ACC112 (cell line): ENCODE data around the gene LSM4.
A peak's percentile ranks its signal among the peaks of the same experiment; 100 is the strongest.

Experiments used
- H2AFZ ChIP-seq: fragments of 200-600 bp; sonication (generic); one replicate; pipeline ENCODE4 v1.6.0; 2017; ENCODE audit warnings: antibody characterized with exemption, low read length; ENCODE audit not compliant: unreplicated experiment
- H3K27ac ChIP-seq: fragments of 200-600 bp; sonication (generic); 2 replicates; pipeline ENCODE4 v1.5.1; 2014; ENCODE audit warnings: low read depth, mild to moderate bottlenecking, antibody characterized with exemption, low read length, moderate library complexity
- H3K27me3 ChIP-seq: fragments of 200-600 bp; sonication (generic); 2 replicates; pipeline ENCODE4 v1.6.1; 2014; ENCODE audit warnings: mild to moderate bottlenecking, antibody characterized with exemption, low read length, moderate library complexity, mixed read lengths; ENCODE audit not compliant: insufficient read depth
- H3K36me3 ChIP-seq: fragments of 200-600 bp; sonication (generic); 2 replicates; pipeline ENCODE4 v1.6.1; 2016; ENCODE audit warnings: mild to moderate bottlenecking, antibody characterized with exemption, low read length, moderate library complexity, mixed read lengths; ENCODE audit not compliant: insufficient read depth
- H3K4me1 ChIP-seq: fragments of 200-600 bp; sonication (generic); one replicate; pipeline ENCODE4 v1.6.1; 2016; ENCODE audit warnings: low read length, mixed read lengths; ENCODE audit not compliant: insufficient read depth, unreplicated experiment, control insufficient read depth
- H3K4me3 ChIP-seq: fragments of 200-600 bp; sonication (generic); 2 replicates; pipeline ENCODE4 v1.5.1; 2014; ENCODE audit warnings: mild to moderate bottlenecking, low read depth, low read length
- H3K79me2 ChIP-seq: fragments of 200-600 bp; sonication (generic); one replicate; pipeline ENCODE4 v1.6.0; 2016; ENCODE audit warnings: low read length; ENCODE audit not compliant: control insufficient read depth, unreplicated experiment, insufficient read depth

The LSM4 gene

GRCh38 chr19:18273561-18274218, 49.2 kb downstream of the LSM4 start:
- no peak overlapping the region for H3K4me3 ChIP-seq

GRCh38 chr19:18271433-18271841, 51.4 kb downstream of the LSM4 start:
- Histone ChIP-seq H3K27me3 (no peaks in the 10 kb centered on the region), H2AFZ (no peak overlapping the region), H3K79me2 (no peaks in the 10 kb centered on the region), H3K4me3 (no peak overlapping the region), H3K27ac (no peak overlapping the region), H3K36me3 (no peaks in the 10 kb centered on the region), H3K4me1 (peaks cover 18% of the 10 kb centered on the region)

More at GRCh38 chr19:18273561-18274218, 49.2 kb downstream of the LSM4 start:
- Histone ChIP-seq H3K36me3 (peaks cover 3% of the 10 kb centered on the region; the same call in 1 of the 2 replicates), H3K79me2 (peaks cover 6% of the 10 kb centered on the region), H2AFZ (no peak overlapping the region), H3K27me3 (no peaks in the 10 kb centered on the region), H3K27ac (peak overlapping the region; percentile 91; the same call in 1 of the 2 replicates), H3K4me1 (peaks cover 21% of the 10 kb centered on the region)

DNA sequence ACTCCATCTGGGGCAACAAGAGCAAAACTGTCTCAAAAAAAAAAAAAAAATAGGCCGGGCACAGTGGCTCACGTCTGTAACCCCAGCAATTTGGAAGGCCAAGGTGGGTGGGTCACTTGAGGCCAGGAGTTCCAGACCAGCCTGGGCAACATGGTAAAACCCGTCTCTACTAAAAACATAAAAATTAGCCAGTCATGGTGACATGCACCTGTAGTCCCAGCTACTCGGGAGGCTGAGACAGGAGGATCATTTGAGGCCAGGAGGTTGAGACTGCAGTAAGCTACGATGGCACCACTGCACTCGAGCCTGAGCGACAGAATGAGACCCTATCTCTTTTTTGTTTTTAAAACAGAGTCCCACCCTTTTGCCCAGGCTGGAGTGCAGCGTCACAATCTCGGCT, 52.5 kb downstream of the LSM4 start:
- Histone ChIP-seq H3K79me2 (no peaks in the 10 kb centered on the region), H2AFZ (no peak overlapping the region), H3K27me3 (no peaks in the 10 kb centered on the region), H3K36me3 (no peaks in the 10 kb centered on the region), H3K27ac (no peak overlapping the region), H3K4me1 (peaks cover 13% of the 10 kb centered on the region), H3K4me3 (no peak overlapping the region)

DNA sequence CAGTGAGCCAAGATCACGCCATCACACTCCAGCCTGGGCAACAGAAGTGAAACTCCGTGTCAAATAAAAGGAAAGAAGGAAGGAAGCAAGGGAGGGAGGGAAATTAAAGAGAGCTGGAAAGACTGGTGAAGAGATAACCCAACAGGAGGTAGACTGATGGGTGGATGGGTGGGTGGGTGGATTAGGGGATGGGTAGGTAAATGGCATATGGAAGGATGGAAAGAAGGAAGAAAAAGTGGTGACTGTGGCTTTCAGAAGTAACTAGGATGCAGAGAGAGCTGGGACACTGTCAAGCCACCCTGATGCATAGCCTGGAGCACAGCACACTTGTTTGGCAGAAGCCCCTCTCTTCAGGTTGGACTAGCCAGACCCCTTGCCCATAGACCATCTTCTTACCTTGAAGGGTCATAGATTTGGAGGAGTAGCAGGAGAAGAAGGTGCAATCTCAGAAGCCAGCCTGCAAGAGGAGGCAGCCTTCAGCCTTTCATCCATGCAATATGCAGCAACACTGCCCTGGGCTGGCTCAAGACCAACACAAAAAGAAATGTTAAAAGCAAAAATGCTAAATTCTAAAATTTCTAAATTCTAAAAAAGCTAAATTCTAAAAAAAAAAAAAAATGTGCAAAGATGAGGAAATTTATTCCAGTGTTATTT, 53.7 kb downstream of the LSM4 start:
- Histone ChIP-seq H3K36me3 (no peaks in the 10 kb centered on the region), H3K27me3 (no peaks in the 10 kb centered on the region), H3K4me3 (no peak overlapping the region), H3K4me1 (peaks cover 2% of the 10 kb centered on the region), H2AFZ (no peak overlapping the region), H3K27ac (no peak overlapping the region), H3K79me2 (no peaks in the 10 kb centered on the region)

DNA sequence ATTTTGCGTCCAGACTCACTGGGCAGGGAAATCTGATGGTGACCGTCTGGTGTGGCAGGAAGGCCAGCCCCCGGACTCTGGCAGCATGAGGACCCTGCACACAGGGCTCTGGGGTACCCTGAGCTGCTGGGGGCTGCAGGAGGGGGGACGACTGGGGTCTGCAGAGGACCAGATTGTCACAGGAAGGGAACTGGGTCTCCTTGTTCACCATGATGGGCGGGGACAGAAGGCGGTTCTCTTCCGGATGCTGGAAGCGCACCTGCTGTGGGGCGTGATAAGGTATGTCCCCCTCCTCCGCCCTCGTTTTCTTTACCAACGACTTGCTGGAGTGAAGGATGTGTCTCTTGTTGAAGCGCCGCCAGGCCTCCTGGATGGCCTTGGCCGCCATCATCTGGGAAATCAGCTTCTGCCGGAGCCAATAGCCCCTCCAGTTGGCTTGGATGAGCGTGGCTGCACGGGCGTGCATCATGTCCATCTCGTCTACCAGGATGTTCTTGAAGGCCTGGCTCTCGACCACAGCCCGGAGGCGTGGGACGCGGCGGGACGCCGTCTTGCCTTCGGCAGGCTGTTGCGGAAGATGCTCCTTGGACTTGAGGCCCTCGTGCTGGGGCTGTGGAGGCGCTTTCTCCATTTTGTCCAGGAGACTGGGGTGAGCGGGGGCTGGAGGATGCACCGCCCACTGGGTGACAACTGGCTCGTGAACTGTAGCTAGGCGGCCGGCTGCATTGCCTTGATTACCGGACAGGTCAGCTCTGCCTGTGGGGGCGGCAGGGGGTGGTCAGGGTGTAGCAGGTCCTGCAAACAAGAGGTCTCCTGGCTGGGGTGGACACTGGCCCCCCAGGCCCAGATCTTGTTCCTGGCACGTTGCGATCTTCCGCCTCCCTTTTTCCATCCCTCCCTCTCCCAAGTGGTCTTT, 55.8 kb downstream of the LSM4 start:
- no peak overlapping the region for H2AFZ ChIP-seq
- no peaks in the 10 kb centered on the region for H3K79me2 ChIP-seq
- no peak overlapping the region for H3K27ac ChIP-seq
- no peaks in the 10 kb centered on the region for H3K36me3 ChIP-seq
- no peak overlapping the region for H3K4me3 ChIP-seq
- H3K27me3 ChIP-seq = no peaks in the 10 kb centered on the region
- H3K4me1 ChIP-seq = no peaks in the 10 kb centered on the region

DNA sequence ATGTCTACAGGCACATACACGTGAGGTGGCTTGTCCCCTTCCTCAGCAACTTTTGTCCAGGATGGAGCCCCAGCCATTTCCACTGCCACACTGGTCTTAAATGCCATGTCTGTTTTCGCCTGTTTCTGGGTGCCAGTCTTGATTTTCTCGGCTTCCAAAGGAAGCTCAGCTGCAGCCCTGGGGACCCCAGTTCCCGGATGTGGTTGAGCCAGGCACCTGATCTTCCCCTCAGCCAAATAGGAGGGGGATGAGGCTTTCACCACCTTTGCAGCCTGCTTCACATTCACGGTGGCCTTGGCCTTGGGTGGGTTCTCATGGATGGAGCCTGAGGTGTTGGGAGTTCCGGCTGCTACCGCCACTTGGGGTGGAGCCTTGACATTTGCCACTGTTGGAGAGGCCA, 57.3 kb downstream of the LSM4 start:
- H3K27ac ChIP-seq = no peak overlapping the region
- H3K4me1 ChIP-seq = no peaks in the 10 kb centered on the region
- H3K79me2 ChIP-seq = no peaks in the 10 kb centered on the region
- no peak overlapping the region for H3K4me3 ChIP-seq
- H2AFZ ChIP-seq = no peak overlapping the region
- no peaks in the 10 kb centered on the region for H3K36me3 ChIP-seq
- H3K27me3 ChIP-seq = no peaks in the 10 kb centered on the region

DNA sequence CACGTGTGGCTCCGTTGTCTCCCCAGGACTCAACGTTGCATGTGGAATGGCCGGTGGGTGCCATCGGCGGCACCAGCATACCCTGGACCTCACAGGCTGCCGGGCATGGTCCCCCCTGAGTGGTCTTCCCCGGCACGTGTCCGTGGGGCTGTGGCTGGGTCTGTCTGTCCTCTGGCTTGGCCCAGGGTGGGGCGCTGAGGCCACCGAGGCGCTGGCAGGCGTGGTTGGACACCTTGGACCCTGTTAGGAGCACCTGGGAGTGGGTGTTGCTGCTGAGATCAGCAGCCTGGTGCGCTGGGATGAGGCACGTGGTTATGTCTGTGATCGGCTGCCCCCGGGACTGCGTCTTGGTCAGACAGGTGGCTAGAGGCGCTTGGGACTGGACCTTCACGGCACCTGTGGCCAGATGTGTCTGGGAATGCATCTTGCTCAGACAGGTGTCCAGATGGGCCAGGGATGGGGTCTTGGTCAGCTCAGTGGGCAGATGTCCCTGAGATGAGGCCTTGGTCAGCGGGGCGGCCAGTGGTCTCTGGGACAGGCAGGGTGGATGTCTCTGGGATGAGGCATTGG, 57.8 kb downstream of the LSM4 start:
- no peaks in the 10 kb centered on the region for H3K4me1 ChIP-seq

GRCh38 chr19:18264137-18264854, 58.6 kb downstream of the LSM4 start:
- Histone ChIP-seq H3K4me3 (no peak overlapping the region), H3K27me3 (no peaks in the 10 kb centered on the region), H3K4me1 (no peaks in the 10 kb centered on the region), H3K79me2 (no peaks in the 10 kb centered on the region), H3K36me3 (no peaks in the 10 kb centered on the region), H2AFZ (no peak overlapping the region), H3K27ac (no peak overlapping the region)

More for the DNA sequence above, 57.8 kb downstream of the LSM4 start:
- Histone ChIP-seq H2AFZ (no peak overlapping the region), H3K36me3 (no peaks in the 10 kb centered on the region), H3K4me3 (no peak overlapping the region), H3K27me3 (no peaks in the 10 kb centered on the region), H3K79me2 (no peaks in the 10 kb centered on the region), H3K27ac (no peak overlapping the region)

- Histone ChIP-seq H3K4me1 (no peaks in the 10 kb centered on the region), H2AFZ (no peak overlapping the region), H3K36me3 (no peaks in the 10 kb centered on the region), H3K4me3 (no peak overlapping the region), H3K27me3 (no peaks in the 10 kb centered on the region), H3K27ac (no peak overlapping the region), H3K79me2 (no peaks in the 10 kb centered on the region)
These were observed 59.3 kb downstream of the LSM4 start for GRCh38 chr19:18263324-18264136.
